Measurements from ENCODE around the gene THAP2. TPM values are rescaled to one million over a fixed set of nuclear protein-coding genes. Genes with fewer than 3 reads are reported as not detected.

The THAP2 gene
- total RNA-seq: 2.4 and 2.6 TPM in 2 replicates

DNA sequence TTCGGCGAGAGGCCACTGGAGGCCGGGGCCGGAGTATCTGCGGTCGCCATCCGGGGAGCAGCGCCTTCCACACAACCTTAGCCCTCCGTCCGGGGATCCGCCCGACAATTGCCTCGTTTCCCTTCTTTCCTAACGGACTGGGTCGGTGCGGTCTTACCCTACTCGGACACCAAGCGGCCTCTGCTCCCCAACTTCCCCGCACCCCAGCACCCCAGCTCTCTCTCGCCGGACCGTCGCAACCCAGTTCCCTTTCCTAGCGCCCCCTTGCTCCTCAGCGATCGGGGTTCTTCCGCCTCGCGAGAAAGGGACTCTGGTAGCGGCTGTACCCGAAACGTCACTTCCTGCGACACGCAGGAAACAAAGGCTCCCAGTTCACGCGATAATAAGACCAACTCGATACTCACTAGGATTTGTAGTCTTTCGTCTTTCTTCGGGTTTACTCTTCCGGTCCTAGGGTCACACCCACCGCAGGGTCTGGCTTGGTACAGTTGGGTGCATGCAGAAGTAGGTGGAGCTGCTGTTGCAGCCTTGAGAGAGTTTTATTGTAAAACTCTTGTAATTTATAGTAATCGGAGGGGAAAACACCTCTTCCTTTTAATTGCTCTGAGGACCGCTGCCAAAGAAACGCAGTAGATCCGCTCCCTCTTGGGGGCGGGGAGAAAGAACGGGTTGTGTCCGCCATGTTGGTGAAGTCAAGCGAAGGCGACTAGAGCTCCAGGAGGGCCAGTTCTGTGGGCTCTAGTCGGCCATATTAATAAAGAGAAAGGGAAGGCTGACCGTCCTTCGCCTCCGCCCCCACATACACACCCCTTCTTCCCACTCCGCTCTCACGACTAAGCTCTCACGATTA is at the start of gene THAP2, which contains the start of gene ZFC3H1:
THAP2 (plus strand) TSS at position 741 of the 850 bp plus-strand sequence. CDS start 209 bp downstream, outside the sequence.
ZFC3H1 (minus strand) TSS at position 288 of the 850 bp plus-strand sequence; CDS start at position 50, 238 bp downstream.

DNA sequence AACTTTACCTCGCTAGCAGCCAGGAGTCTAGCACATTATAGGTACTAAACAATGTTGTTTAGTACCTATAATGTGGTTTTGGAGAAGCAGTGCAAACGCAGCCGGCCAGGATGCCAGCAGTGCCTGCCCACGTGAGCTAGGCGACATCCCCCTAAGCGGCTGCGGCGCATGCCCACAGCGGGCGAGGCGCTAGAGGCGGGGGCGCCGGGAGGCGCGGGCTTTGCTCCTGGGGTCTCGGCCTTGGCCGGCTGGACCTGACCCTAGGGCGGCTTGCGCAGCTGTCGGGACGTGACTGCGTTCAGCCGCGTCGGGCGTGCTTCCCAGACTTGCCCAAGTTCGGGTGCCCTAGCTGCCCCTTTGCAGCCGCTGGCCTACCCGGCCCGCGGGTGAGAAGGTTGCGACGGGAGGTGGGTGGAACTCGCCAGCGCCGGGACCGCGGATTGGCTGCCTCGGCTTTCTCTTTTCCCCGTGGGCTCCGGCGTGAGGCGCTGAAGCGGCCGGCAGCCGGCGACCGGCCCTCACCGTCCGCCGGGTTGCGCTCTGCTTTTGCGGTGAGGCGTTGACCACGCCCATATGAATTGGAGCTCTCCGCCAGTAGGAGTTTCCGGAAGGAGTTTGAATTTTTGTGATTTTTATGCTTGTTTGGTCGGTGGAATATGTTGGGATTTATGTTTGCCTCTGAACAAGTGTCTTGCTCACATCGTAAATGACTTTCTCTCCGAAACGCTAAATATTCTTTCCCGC is 22.0 kb downstream of the THAP2 start, which contains the start of gene TMEM19:
TMEM19 (plus strand) TSS at position 169 of the 744 bp plus-strand sequence. CDS start 599 bp downstream, outside the sequence.

Other genes starting within 250 kb of the THAP2 start
- 0.79 and 2.1 TPM in 2 replicates for gene LGR5, start 224.5 kb upstream of the THAP2 start, total RNA-seq
- 19.3 and 40.2 TPM in 2 replicates for gene ZFC3H1, start 453 bp upstream of the THAP2 start, total RNA-seq
- 56.2 and 62.4 TPM in 2 replicates for gene TMEM19, start 21.8 kb downstream of the THAP2 start, total RNA-seq
- gene RAB21, start 90.6 kb downstream of the THAP2 start, total RNA-seq: 44.0 and 78.2 TPM in 2 replicates
- 27.0 and 33.6 TPM in 2 replicates for gene TBC1D15, start 175.5 kb downstream of the THAP2 start, total RNA-seq

Data from aortic smooth muscle cell (primary cell).